Body of pancreas (tissue), 4 donors: ENCODE results near the gene SDCBP2. TPM values are rescaled to one million over a fixed set of nuclear protein-coding genes. Genes with fewer than 3 reads are reported as not detected.
A peak's percentile ranks its signal among the peaks of the same experiment; 100 is the strongest.

ENCODE experiments used
- ATAC-seq: fragments of 150-250 bp; one replicate; pipeline ENCODE4 v1.9.1; 2016
- DNase-seq, 4 donors: peaks; one replicate each; pipeline ENCODE4 v3.0.0-alpha.2; 2019
- H3K27ac ChIP-seq, 4 donors: fragments of 200-600 bp; sonication (generic); 1 replicate in 3 of 4; 2 replicates in 1 of 4; pipeline versions ENCODE4 v1.5.1 to v1.6.1; 2016 to 2019; ENCODE audit warnings: mild to moderate bottlenecking in 1 of 4, mixed read lengths in 1 of 4, moderate library complexity in 1 of 4
- H3K27me3 ChIP-seq, 2 donors: fragments of 200-600 bp; sonication (generic); one replicate each; pipeline ENCODE4 v1.6.0; 2016; ENCODE audit warnings: mild to moderate bottlenecking in 1 of 2
- H3K36me3 ChIP-seq, 2 donors: fragments of 200-600 bp; sonication (generic); replicated peaks in 1 of 2; 2 replicates each; pipeline ENCODE4 v1.5.1; 2016; ENCODE audit warnings: low read depth in 2 of 2; ENCODE audit not compliant: insufficient read depth in 1 of 2
- H3K4me1 ChIP-seq: fragments of 200-600 bp; sonication (generic); one replicate; pipeline ENCODE4 v1.6.0; 2016
- H3K4me3 ChIP-seq, 2 donors: fragments of 200-600 bp; sonication (generic); 1 replicate in 1 of 2; 2 replicates in 1 of 2; pipeline ENCODE4 v1.5.1; 2016 to 2019
- H3K9me3 ChIP-seq, 3 donors: fragments of 200-600 bp; sonication (generic); 1 replicate in 2 of 3; 2 replicates in 1 of 3; pipeline ENCODE4 v1.5.1; 2016
- POLR2A ChIP-seq, 3 donors: fragments of 450-650 bp; IDR thresholded peaks; one replicate each; pipeline ENCODE4 v1.6.1; 2016; ENCODE audit warnings: antibody characterized with exemption in 3 of 3, mild to moderate bottlenecking in 2 of 3
- WGBS, 2 donors: methylation state at CpG; one replicate each; pipeline ENCODE4 v1.1.5; 2017; 5-methylcytosine and 5-hydroxymethylcytosine counted together
- intact Hi-C: fragments of 100-400 bp; cut with DNase I; formaldehyde crosslinking; loops from one replicate; pipeline ENCODE4 v1.15.1; 2023
- total RNA-seq, 2 donors: library from RNA; depleted of rRNA; stranded (reverse); fragments of >200 nt; gene quantifications; one replicate each; pipeline ENCODE4 v1.1.0, GENCODE V29; 2016
- TF ChIP-seq, protein P1 (sequence below), 7 experiments: fragments of 450-650 bp in 4 of 7; fragments of 200-600 bp in 3 of 7; sonication (generic) in 3 of 7; IDR thresholded peaks; one replicate each; pipeline ENCODE4 v1.5.1; 2016 to 2019; ENCODE audit warnings: antibody characterized with exemption in 7 of 7

The SDCBP2 gene
- total RNA-seq, 2 donors from 2014 or later = 14.8 to 20.0 TPM

DNA sequence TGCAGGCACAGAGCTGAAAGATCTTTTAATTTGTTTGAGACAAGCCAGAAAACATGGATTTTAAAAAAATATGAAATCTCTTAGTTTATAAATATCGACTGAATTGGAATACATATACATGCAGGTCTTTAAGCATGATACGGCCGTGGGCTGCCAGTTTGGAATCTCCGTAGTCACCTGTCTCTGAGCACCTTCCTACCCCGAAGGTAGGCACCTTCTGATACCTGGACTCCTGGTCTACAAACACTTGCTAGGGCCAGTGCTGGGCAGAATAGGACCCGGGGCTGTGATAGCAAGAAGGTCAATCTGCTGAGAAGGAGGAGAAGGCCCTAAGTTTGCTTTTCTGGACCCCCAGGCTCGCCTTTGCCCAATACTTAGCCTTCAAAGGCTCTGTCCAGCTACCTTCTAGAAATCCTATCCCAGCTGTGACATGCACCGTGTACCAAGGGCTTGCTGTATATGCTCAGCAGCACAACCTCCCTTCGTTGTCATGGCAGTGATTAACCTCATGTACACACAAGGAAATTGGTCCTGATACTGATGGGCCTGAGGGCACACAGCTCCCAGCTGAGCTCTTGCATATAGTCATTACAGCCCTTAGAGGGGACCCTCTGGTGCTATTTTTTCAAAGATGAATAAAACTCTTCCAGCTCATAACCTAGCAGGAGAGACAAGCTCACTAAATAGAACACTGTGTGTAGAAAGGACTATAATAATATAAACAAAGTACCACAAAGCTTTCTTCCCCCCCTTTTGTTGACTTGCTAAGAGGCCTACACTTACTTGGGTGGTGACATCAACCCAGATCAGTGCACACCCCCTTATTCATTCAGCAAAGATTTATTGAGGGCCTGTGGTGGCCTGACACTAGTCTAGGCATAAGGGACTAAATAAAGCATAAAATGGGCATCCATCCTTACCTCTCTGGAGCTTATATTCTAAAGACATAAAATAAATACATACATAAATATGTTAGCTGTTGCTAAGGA lies 45.1 kb downstream of the SDCBP2 start:
- no peaks in the 10 kb centered on the region for H3K36me3 ChIP-seq
- intact Hi-C loops = no loop called here
- H3K27me3 ChIP-seq = no peaks in the 10 kb centered on the region
- TF ChIP-seq, protein P1, sequence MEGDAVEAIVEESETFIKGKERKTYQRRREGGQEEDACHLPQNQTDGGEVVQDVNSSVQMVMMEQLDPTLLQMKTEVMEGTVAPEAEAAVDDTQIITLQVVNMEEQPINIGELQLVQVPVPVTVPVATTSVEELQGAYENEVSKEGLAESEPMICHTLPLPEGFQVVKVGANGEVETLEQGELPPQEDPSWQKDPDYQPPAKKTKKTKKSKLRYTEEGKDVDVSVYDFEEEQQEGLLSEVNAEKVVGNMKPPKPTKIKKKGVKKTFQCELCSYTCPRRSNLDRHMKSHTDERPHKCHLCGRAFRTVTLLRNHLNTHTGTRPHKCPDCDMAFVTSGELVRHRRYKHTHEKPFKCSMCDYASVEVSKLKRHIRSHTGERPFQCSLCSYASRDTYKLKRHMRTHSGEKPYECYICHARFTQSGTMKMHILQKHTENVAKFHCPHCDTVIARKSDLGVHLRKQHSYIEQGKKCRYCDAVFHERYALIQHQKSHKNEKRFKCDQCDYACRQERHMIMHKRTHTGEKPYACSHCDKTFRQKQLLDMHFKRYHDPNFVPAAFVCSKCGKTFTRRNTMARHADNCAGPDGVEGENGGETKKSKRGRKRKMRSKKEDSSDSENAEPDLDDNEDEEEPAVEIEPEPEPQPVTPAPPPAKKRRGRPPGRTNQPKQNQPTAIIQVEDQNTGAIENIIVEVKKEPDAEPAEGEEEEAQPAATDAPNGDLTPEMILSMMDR (IDR thresholded peaks at IDR 0.05) = no peak
- TF ChIP-seq POLR2A (IDR thresholded peaks at IDR 0.05) = no peak
- DNase-seq = no peak
- H3K9me3 ChIP-seq = no peaks in the 10 kb centered on the region
- no peak overlapping the region for H3K27ac ChIP-seq
- H3K4me3 ChIP-seq = no peak overlapping the region
- H3K4me1 ChIP-seq = peaks cover 15% of the 10 kb centered on the region
- ATAC-seq = no peak
- 79 to 82% methylated on average over 8 to 9 of the region's 9 CpGs for WGBS, 2 donors

DNA sequence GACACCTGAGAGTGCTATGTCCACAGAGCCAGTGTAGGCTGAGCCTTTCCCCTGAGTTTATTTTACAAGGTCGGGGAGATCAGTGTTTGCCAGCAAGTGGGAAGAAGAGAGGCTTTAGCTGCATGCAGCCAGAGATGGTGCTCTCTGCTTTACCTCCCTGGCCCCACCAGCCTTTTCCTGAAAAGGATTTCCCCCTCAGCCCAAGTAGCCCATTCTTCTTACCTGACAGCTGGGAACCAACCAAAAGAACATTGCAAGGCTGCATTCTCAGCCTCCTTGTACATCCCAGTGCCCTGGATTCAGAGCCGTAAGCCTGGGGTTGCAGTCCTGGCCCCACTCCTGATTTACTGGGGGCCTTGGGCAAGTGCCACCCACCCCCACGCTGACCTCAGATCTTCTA lies 46.0 kb downstream of the SDCBP2 start:
- Histone ChIP-seq H3K27me3 (no peaks in the 10 kb centered on the region), H3K4me1 (peaks cover 15% of the 10 kb centered on the region), H3K36me3 (no peaks in the 10 kb centered on the region), H3K4me3 (no peak overlapping the region), H3K9me3 (no peaks in the 10 kb centered on the region), H3K27ac (no peak overlapping the region)
- TF ChIP-seq, protein P1 (IDR thresholded peaks at IDR 0.05) = no peak
- no peak for TF ChIP-seq POLR2A (IDR thresholded peaks at IDR 0.05)
- DNase-seq (no peak), ATAC-seq (no peak)
- 54 to 71% methylated on average over 3 of the region's 3 CpGs for WGBS, 2 donors
- intact Hi-C loops = no loop called here

DNA sequence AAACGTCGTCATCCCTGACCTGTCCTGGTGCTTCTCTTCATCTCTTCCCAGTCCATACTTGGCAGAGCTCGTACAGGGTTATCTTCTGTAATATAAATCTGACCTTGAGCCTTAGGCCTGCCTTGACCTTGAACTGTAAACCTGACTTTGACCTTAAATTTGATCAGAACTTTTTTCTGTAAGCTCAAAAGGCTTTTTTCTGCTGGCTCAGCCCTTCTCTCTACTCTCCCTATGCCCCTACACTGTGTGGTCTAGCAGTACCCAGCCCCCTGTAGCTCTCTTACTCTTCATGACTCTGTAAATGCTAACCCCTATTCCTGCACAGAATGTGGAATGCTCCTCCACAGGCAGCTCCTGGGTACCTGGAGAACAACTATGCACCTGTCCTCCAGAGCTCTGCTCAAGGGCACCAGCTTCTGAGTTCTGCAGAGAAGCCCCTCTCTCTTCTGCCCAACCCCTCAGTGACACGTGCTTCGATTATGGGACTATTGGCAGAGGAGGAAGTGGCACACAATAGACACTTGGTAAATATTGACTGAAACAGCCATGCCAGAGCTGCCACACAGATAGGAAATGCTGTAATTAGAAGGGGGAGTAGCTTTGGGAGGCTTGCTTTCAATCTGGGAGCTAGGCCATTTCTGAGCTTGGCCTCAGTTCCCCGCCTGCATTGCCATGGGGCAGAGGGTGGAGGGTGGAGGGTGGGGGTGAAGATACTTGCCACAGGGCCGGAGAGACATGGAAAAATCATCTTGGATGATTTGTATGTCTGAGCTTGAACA lies 47.5 kb downstream of the SDCBP2 start:
- WGBS, 2 donors = 10 to 24% methylated on average over 7 of the region's 7 CpGs
- H3K4me1 ChIP-seq = peaks cover 15% of the 10 kb centered on the region
- DNase-seq = peak in 2 of 4 donors; percentile 36 to 45
- H3K27ac ChIP-seq = peak overlapping the region in 1 of 4 donors; percentile 35
- no peaks in the 10 kb centered on the region for H3K9me3 ChIP-seq
- TF ChIP-seq, protein P1 (IDR thresholded peaks at IDR 0.05) = no peak
- TF ChIP-seq POLR2A (IDR thresholded peaks at IDR 0.05) = no peak
- peak; percentile 73 for ATAC-seq
- H3K4me3 ChIP-seq = no peak overlapping the region
- intact Hi-C loops = no loop called here
- H3K36me3 ChIP-seq = no peaks in the 10 kb centered on the region
- H3K27me3 ChIP-seq = no peaks in the 10 kb centered on the region

DNA sequence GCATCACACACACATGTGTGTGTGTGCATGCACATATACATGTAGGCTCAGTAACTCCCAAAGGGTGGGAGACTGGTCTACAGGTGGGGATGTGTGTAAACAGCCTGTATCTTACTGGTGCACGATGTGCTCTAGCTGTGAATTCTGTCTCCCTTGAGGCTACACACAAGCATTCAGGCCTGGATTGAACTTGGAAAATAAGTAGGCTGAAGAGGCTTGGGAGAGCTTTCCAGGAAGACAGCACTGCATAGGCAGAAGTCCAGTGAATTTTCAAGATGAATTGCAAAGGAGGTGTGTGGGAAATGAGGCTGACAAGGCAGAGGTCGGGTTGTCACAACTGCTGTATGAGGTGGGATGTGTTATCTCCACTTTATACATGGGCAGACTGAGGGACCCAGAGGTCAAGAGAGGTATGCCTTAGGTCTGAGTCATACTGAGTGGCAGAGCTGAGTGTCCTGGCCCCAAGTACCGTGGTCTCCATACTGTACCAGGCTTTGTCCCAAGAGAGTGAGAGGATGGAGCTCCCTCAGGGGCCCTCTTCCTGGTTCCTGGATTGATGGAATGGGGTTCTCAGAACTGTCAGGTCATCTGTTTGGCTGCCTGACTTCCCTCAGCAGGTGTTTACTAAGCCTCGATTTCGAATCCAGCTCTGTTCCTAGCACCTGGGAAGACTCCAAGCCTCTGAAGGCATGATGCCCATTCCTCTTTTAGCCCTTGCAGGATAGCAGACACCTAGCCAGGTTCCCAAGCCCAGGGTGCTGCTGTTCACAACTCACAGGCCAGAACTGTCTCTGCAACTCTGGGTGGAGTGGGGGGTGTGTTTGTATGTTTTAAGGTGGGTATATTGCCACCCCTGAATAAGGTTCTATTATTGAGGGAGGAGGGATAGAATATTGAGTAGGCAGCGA lies 48.5 kb downstream of the SDCBP2 start:
- H3K36me3 ChIP-seq = no peaks in the 10 kb centered on the region
- DNase-seq (no peak), ATAC-seq (no peak)
- intact Hi-C loops = no loop called here
- no peak for TF ChIP-seq POLR2A (IDR thresholded peaks at IDR 0.05)
- TF ChIP-seq, protein P1 (IDR thresholded peaks at IDR 0.05) = no peak
- H3K27ac ChIP-seq = no peak overlapping the region
- 63 to 65% methylated on average over 5 to 6 of the region's 6 CpGs for whole genome bisulfite sequencing, 2 donors
- no peaks in the 10 kb centered on the region for H3K9me3 ChIP-seq
- H3K4me3 ChIP-seq = no peak overlapping the region
- H3K27me3 ChIP-seq = no peaks in the 10 kb centered on the region
- peaks cover 15% of the 10 kb centered on the region for H3K4me1 ChIP-seq
